ENCODE results near the gene CBS. TPM values are rescaled to one million over a fixed set of nuclear protein-coding genes. Genes with fewer than 3 reads are reported as not detected.
A peak's percentile ranks its signal among the peaks of the same experiment; 100 is the strongest.

CBS gene
- total and polyA plus RNA-seq, 2 of the 13 experiments (the other 11 are each of a cell fraction or from before 2014, with no cell fraction given) = 64.7 to 99.3 TPM

DNA sequence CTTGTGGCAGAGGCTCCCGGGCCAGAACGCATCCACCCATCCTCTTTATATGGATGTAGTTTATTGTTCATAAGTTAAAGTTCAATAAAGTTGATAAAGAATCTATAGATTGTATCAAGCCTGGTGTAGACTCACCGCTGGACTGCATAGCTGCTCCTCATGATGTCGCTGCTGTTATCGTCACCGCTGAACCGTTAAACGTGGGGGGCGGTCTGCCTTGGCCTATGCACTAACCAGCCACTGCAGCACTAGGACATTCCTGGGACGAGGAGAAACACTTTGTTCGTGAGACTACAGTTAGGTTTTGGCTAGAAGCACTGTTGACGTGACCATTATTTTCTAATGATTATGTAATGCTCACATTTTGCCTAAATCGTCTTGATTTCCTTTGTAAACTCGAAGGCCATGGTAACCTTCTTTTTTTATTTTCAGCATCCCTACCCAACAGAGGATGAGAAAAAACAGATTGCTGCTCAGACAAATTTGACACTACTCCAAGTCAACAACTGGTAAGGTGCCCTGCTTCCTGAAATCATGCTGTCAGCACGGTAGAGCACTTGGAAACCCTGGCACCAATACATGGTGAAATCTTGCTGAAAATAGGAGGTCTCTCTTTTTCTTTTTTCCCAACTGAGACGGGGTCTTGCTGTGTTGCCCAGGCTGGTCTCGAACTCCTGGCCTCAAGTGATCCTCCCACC is 51.0 kb downstream of the CBS start:
- Histone ChIP-seq H3K9me3 (ENCODE audit: low read length) (no peaks in the 10 kb centered on the region), H3K27me3 (ENCODE audit: control insufficient read depth in 1 of 2, insufficient read depth in 2 of 2, low read length in 2 of 2) (no peaks in the 10 kb centered on the region), H3K79me2 (ENCODE audit: insufficient read depth, low read length) (no peaks in the 10 kb centered on the region), H3K4me1 (ENCODE audit: insufficient read depth, low read length) (no peaks in the 10 kb centered on the region), H2AFZ (ENCODE audit: low read length) (no peak overlapping the region), H3K9ac (ENCODE audit: insufficient read depth, low read depth, low read length) (no peak overlapping the region), H3K27ac (ENCODE audit: extremely low read length, insufficient read depth, low read length) (no peak overlapping the region), H4K20me1 (ENCODE audit: insufficient read depth, low read length) (no peaks in the 10 kb centered on the region), H3K4me2 (ENCODE audit: low read depth, low read length) (no peak overlapping the region), H3K36me3 (replicated peaks in 1 of 2; ENCODE audit: control insufficient read depth in 1 of 2, insufficient read depth in 2 of 2, low read length in 2 of 2) (peaks cover 17 to 48% of the 10 kb centered on the region in 2 experiments; a peak in 4 of 5 replicates), H3K4me3 (replicated peaks in 1 of 3; ENCODE audit: insufficient read depth in 1 of 3, low read depth in 2 of 3, low read length in 3 of 3) (no peak overlapping the region)
- DNase-seq (ENCODE audit: low spot score) (no peak), ATAC-seq (no peak), FAIRE-seq (no peak)
- in situ Hi-C loops (cut with HindIII; ENCODE audit: extremely low pct_ligation_motif_present, low pct_unique_long_range_greater_than_20kb) (no loop called here), intact Hi-C loops (cut with micrococcal nuclease; ENCODE audit: unreplicated experiment) (no loop called here)
- BruUV-seq (replicated peaks) = no TSS peak
- TF ChIP-seq, protein P1, sequence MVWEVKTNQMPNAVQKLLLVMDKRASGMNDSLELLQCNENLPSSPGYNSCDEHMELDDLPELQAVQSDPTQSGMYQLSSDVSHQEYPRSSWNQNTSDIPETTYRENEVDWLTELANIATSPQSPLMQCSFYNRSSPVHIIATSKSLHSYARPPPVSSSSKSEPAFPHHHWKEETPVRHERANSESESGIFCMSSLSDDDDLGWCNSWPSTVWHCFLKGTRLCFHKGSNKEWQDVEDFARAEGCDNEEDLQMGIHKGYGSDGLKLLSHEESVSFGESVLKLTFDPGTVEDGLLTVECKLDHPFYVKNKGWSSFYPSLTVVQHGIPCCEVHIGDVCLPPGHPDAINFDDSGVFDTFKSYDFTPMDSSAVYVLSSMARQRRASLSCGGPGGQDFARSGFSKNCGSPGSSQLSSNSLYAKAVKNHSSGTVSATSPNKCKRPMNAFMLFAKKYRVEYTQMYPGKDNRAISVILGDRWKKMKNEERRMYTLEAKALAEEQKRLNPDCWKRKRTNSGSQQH (CRISPR knock-in tag; IDR thresholded peaks at IDR 0.05; ENCODE audit: low read depth) = no peak
- TF ChIP-seq, protein P2, sequence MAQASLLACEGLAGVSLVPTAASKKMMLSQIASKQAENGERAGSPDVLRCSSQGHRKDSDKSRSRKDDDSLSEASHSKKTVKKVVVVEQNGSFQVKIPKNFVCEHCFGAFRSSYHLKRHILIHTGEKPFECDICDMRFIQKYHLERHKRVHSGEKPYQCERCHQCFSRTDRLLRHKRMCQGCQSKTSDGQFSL (CRISPR knock-in tag; IDR thresholded peaks at IDR 0.05) = no peak
- TF ChIP-seq NFYC (CRISPR knock-in tag; IDR thresholded peaks at IDR 0.05) (no peak), HDAC2 (CRISPR knock-in tag; IDR thresholded peaks at IDR 0.05) (no peak), ZNF780A (CRISPR knock-in tag; IDR thresholded peaks at IDR 0.05) (no peak), ZNF121 (CRISPR knock-in tag; IDR thresholded peaks at IDR 0.05) (0 out of 2 replicates have a peak, but pooled peaks have one; percentile 11), RAD21 (CRISPR knock-in tag; IDR thresholded peaks at IDR 0.05) (no peak), TAF15 (IDR thresholded peaks at IDR 0.05; ENCODE audit: low read depth, low read length, poor library complexity, severe bottlenecking) (no peak)
- TF ChIP-seq, protein P3, sequence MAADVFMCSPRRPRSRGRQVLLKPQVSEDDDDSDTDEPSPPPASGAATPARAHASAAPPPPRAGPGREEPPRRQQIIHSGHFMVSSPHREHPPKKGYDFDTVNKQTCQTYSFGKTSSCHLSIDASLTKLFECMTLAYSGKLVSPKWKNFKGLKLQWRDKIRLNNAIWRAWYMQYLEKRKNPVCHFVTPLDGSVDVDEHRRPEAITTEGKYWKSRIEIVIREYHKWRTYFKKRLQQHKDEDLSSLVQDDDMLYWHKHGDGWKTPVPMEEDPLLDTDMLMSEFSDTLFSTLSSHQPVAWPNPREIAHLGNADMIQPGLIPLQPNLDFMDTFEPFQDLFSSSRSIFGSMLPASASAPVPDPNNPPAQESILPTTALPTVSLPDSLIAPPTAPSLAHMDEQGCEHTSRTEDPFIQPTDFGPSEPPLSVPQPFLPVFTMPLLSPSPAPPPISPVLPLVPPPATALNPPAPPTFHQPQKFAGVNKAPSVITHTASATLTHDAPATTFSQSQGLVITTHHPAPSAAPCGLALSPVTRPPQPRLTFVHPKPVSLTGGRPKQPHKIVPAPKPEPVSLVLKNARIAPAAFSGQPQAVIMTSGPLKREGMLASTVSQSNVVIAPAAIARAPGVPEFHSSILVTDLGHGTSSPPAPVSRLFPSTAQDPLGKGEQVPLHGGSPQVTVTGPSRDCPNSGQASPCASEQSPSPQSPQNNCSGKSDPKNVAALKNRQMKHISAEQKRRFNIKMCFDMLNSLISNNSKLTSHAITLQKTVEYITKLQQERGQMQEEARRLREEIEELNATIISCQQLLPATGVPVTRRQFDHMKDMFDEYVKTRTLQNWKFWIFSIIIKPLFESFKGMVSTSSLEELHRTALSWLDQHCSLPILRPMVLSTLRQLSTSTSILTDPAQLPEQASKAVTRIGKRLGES (CRISPR knock-in tag; IDR thresholded peaks at IDR 0.05; ENCODE audit: borderline replicate concordance) = no peak
- POLR2A ChIA-PET = no interaction called here
- CTCF ChIA-PET (ENCODE audit: low intra/inter-chr PET ratio, low total read pairs) = no interaction called here
- 91% methylated on average over 17 of the region's 17 CpGs for WGBS (ENCODE audit: low lambda C conversion rate)
